Bronchial epithelial cell (primary cell): ENCODE data around the gene ZNF391. TPM values are rescaled to one million over a fixed set of nuclear protein-coding genes. Genes with fewer than 3 reads are reported as not detected.

Experiments
- DNase-seq: peaks from one replicate; pipeline ENCODE4 v3.0.0-alpha.2; 2010; ENCODE audit warnings: low read depth
- FAIRE-seq: peaks from 2 replicates; lab custom pipeline; 2011; peaks lifted over from hg19 to GRCh38; lab: Jason Lieb, UNC
- H3K27me3 ChIP-seq: 2 replicates; pipeline ENCODE4 v1.5.1; 2011; ENCODE audit warnings: low read length; ENCODE audit not compliant: control insufficient read depth, insufficient read depth
- H3K36me3 ChIP-seq: 2 replicates; pipeline ENCODE4 v1.5.1; 2011; ENCODE audit warnings: low read length; ENCODE audit not compliant: control insufficient read depth, insufficient read depth
- H3K4me3 ChIP-seq: 2 replicates; pipeline ENCODE4 v1.5.1; 2011; ENCODE audit warnings: mild to moderate bottlenecking, low read depth, low read length, control low read depth
- CTCF ChIP-seq: IDR thresholded peaks from 2 replicates; pipeline ENCODE4 v1.5.1; 2011; ENCODE audit warnings: mild to moderate bottlenecking, moderate library complexity, low read length, control low read depth, inconsistent platforms; ENCODE audit not compliant: insufficient read depth, severe bottlenecking
- total RNA-seq: library from RNA; depleted of rRNA; stranded (reverse); fragments of >200 nt; gene quantifications from 2 replicates; pipeline ENCODE4 v1.2.1, GENCODE V29; 2014

The ZNF391 gene
- total RNA-seq = 0.53 and 1.4 TPM in 2 replicates

- FAIRE-seq = no peak
- DNase-seq = peak; percentile 86
Measured at GRCh38 chr6:27388293-27389197, at the start of gene ZNF391. Gene ZNF391 (plus strand): TSS chr6:27388759. CDS start chr6:27400371, 11,612 bp downstream.

GRCh38 chr6:27352850-27353249 lies 35.7 kb upstream of the ZNF391 start:
- no peak overlapping the region for H3K4me3 ChIP-seq
- DNase-seq (no peak), FAIRE-seq (no peak)
- no peaks in the 10 kb centered on the region for H3K27me3 ChIP-seq
- H3K36me3 ChIP-seq = no peaks in the 10 kb centered on the region
- no peak for TF ChIP-seq CTCF

More at GRCh38 chr6:27388293-27389197, at the start of gene ZNF391:
- Histone ChIP-seq H3K27me3 (no peaks in the 10 kb centered on the region), H3K36me3 (no peaks in the 10 kb centered on the region), H3K4me3 (peak within 1 kb of the TSS; percentile 56)
- no peak for TF ChIP-seq CTCF

- no peaks in the 10 kb centered on the region for H3K27me3 ChIP-seq
- no peaks in the 10 kb centered on the region for H3K36me3 ChIP-seq
- no peak overlapping the region for H3K4me3 ChIP-seq
- TF ChIP-seq CTCF = no peak
- DNase-seq (no peak), FAIRE-seq (no peak)
Measured at GRCh38 chr6:27358786-27359185, 29.8 kb upstream of the ZNF391 start.

- DNase-seq (peak; percentile 4), FAIRE-seq (no peak)
- Histone ChIP-seq H3K36me3 (no peaks in the 10 kb centered on the region), H3K27me3 (no peaks in the 10 kb centered on the region), H3K4me3 (no peak overlapping the region)
- no peak for TF ChIP-seq CTCF
Measured at GRCh38 chr6:27359231-27359630, 29.3 kb upstream of the ZNF391 start.

GRCh38 chr6:27368202-27368601 lies 20.4 kb upstream of the ZNF391 start:
- FAIRE-seq (no peak), DNase-seq (no peak)
- Histone ChIP-seq H3K4me3 (no peak overlapping the region), H3K36me3 (no peaks in the 10 kb centered on the region), H3K27me3 (no peaks in the 10 kb centered on the region)
- no peak for TF ChIP-seq CTCF
